HG02588 (cell line): ENCODE data around the gene CATSPERB.
"Not testable (repeated sequence)": the region's sequence is repeated elsewhere in the genome, so short reads cannot be mapped to it uniquely, and the experiment has no call there.

Source experiments
- ATAC-seq: cut with Tn5 transposase; IDR thresholded peaks from one replicate; pipeline ENCODE4 v1.9.1; 2021; ENCODE audit warnings: mild to moderate bottlenecking, moderate library complexity; ENCODE audit not compliant: unreplicated experiment

Gene CATSPERB

GRCh38 chr14:91674911-91675310 is 57.0 kb downstream of the CATSPERB start:
- no peak for ATAC-seq

- no peak for ATAC-seq
These were observed 62.0 kb downstream of the CATSPERB start for GRCh38 chr14:91669867-91670266.

- ATAC-seq, result not testable (repeated sequence)
These were observed 64.8 kb downstream of the CATSPERB start for GRCh38 chr14:91667101-91667500.

GRCh38 chr14:91660790-91661189 is 71.1 kb downstream of the CATSPERB start:
- no peak for ATAC-seq

- no peak for ATAC-seq
These were observed 77.0 kb downstream of the CATSPERB start for GRCh38 chr14:91654836-91655235.

- ATAC-seq, result no peak
These were observed 78.4 kb downstream of the CATSPERB start for GRCh38 chr14:91653451-91653850.

GRCh38 chr14:91649930-91650329 is 82.0 kb downstream of the CATSPERB start:
- ATAC-seq, result no peak

GRCh38 chr14:91647856-91648255 is 84.0 kb downstream of the CATSPERB start:
- ATAC-seq, result no peak

GRCh38 chr14:91636604-91637003 is 95.3 kb downstream of the CATSPERB start:
- no peak for ATAC-seq

- ATAC-seq, result no peak
These were observed 107.1 kb downstream of the CATSPERB start for GRCh38 chr14:91624757-91625156.

- no peak for ATAC-seq
These were observed 117.7 kb downstream of the CATSPERB start for GRCh38 chr14:91614187-91614586.

- no peak for ATAC-seq
These were observed 118.3 kb downstream of the CATSPERB start for GRCh38 chr14:91613459-91614112.

- ATAC-seq, result no peak
These were observed 120.4 kb downstream of the CATSPERB start for GRCh38 chr14:91611528-91611927.

- no peak for ATAC-seq
These were observed 122.7 kb downstream of the CATSPERB start for GRCh38 chr14:91609161-91609560.

GRCh38 chr14:91607322-91608047 is 124.4 kb downstream of the CATSPERB start:
- ATAC-seq, result no peak

- no peak for ATAC-seq
These were observed 125.0 kb downstream of the CATSPERB start for GRCh38 chr14:91606851-91607250.

GRCh38 chr14:91604611-91605010 is 127.3 kb downstream of the CATSPERB start:
- ATAC-seq, result not testable (repeated sequence)

- no peak for ATAC-seq
These were observed 131.9 kb downstream of the CATSPERB start for GRCh38 chr14:91599994-91600393.

- no peak for ATAC-seq
These were observed 136.2 kb downstream of the CATSPERB start for GRCh38 chr14:91595736-91596135.

GRCh38 chr14:91593957-91594356 is 137.9 kb downstream of the CATSPERB start:
- ATAC-seq, result not testable (repeated sequence)

GRCh38 chr14:91586410-91586809 is 145.5 kb downstream of the CATSPERB start:
- ATAC-seq, result no peak

GRCh38 chr14:91585856-91586255 is 146.0 kb downstream of the CATSPERB start:
- ATAC-seq, result no peak
